Body of pancreas (tissue), 4 donors: ENCODE measurements around the gene ADCYAP1R1.

ENCODE experiments used
- CTCF ChIP-seq, 7 experiments: fragments of 450-650 bp in 4 of 7; fragments of 200-600 bp in 3 of 7; sonication (generic) in 3 of 7; IDR thresholded peaks; one replicate each; pipeline ENCODE4 v1.5.1; 2016 to 2019; ENCODE audit warnings: antibody characterized with exemption in 7 of 7
- POLR2A ChIP-seq, 3 donors: fragments of 450-650 bp; IDR thresholded peaks; one replicate each; pipeline ENCODE4 v1.6.1; 2016; ENCODE audit warnings: antibody characterized with exemption in 3 of 3, mild to moderate bottlenecking in 2 of 3

GRCh38 chr7:31134246-31135188, 82.4 kb downstream of the ADCYAP1R1 start:
- TF ChIP-seq CTCF (IDR thresholded peaks at IDR 0.05), result peak; percentile 44 to 79 (median 70)
- no peak for TF ChIP-seq POLR2A (IDR thresholded peaks at IDR 0.05)
